ENCODE results near the gene KLK7.

KLK7 gene

DNA sequence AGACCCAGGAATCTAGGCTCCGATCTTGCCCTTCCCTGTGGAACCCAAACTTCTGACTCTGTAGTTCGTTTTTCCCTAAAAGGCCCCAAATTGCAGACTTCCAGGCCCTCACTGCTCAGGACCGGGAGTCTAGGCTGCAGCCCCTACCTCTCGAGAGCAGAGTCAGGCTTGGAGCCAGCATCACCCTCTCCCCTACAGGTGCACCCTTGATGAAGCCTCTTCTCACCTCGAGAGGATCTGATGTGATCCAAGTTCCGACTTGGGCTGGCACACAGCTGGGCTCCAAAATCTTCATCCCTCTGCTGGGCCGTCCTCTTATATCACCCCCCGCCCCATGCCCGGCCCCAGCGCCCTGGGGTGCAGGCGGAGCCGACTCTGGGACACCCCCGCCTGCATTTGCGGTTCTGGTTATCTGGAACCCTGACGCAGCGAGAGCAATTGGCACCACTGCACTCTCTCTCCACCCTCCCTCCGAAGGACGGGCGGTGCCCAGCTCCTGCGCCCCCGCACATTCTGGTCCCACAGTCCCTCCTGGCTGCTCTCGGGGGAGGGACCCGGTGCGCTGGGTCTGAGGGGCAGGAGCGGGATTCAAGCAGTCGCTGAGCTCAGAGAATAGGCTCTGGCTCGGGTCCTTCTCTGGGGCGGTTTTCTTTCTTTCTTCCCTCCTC is at the start of gene KLK7:
Gene KLK7 (minus strand): TSS at position 293 of the 668 bp plus-strand sequence. CDS start 1,518 bp downstream, outside the sequence.
- DNase-seq (ENCODE audit: low read depth): no peak

DNA sequence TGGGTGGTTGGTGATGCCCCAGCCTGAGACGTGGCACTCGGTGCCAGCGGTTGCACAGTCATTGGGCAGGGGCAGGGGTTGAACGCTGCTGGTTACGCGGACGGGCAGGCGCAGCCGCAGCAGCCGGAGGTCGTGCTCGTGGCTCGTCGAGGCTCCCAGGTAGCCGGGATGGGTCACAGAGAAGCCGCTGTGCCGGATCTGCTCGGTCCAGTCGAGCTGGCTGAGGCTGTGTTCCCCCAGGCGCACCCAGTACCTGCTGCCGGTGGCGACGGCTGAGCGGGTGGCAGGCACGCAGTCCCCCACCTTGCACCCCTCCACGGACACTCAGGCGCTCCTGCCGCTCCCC is 48.1 kb upstream of the KLK7 start:
- DNase-seq (ENCODE audit: low read depth): no peak

DNA sequence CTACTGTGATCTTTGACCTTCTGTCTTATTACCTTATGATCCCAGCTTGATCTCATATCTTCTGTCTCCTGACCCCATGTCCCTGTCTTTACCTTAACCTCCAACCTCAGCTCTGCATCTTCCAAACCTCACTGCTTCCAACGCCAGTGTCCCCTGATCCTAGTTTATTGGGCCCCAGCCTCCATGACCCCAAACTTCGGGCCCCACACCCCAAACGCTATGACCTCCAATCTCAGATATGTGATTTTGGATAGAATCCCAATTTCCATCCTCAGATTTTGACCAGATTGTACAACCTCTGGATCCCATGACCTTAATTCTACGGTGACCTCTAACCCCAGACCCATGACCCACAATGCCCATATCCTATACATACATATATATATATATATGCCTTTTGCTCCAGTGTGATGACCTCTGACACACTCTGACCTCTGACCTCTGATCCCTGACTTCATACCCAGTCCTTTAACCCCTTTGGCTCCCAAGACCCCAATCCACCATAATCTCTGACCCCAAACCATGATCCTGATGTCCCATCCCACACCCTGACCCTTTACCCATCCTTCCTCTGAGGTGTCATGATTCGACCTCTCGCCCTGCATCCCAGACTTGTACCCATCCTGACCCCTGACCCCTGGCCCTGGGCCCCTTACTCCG is 47.6 kb upstream of the KLK7 start:
- no peak for DNase-seq (ENCODE audit: low read depth)

GRCh38 chr19:51030631-51031030 is 46.9 kb upstream of the KLK7 start:
- DNase-seq (ENCODE audit: low read depth): no peak

DNA sequence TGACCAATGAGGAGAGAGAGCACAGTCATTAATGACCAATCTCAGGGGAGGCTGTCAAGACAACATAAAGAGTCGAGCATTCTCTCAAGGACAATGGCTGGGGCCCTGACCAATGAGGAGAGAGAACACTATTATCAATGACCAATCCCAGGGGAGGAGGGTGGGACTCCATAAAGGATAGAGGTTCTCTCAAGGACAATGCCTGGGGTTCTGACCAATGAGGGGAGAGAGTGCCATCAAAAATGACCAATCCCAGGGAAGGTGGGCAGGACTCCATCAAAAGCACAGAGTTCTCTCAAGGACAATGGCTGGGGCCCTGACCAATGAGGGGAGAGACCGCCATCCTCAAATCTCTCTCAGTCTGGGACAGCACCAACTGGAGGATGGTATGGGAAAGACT is 46.0 kb upstream of the KLK7 start:
- no peak for DNase-seq (ENCODE audit: low read depth)

DNA sequence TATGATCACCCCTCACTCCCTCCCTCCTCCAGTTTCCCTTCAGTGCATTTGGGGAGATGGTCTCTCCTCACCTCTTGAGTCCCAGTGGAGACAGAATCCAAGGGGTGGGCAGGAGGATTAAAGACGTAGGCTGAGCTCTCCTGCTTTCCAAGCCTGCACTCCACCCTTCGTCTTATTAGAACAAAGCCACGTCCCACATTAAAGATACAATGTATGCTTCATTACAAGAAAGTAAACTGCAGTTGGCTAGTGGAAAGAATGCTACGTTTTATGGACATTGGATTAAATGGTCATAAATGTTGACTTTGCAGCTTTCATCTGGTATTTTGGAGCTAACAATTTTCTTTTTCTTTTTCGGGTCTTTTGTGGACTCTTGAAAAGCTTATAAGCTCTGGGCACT is 44.2 kb upstream of the KLK7 start:
- DNase-seq (ENCODE audit: low read depth): no peak

DNA sequence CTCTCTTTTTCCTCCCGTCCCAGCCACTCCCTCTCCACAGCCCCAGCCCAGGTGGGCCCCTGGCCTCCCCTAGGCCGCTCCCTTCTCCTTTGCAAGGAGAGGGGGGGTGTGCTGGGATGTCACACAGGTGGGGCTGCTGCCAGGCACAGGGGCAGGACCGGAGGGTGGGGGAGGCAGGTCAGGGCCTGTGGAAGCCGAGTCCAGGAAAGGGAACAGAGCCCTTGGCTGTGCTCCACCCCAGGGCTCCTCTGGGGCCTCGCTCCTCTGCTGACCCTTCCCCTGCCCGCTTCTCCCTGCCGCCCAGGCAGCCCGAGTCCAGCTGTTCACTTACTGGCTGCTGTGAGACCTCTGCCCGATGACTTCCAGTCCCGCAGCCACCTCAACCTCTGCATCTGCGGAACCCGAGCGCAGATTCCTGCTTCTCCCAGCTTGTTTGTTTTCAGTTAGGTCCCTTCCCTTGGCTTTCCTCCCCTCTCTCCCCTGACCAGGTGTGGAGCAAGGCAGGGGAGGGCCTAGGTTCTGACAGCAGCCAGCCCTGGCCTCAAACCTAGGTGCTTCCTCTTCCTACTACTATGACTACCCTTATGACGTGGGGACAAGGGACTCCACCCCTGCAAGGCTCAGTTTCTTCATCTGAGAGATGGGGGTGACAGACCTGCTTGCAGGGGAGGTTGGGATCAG is 43.5 kb upstream of the KLK7 start:
- DNase-seq (ENCODE audit: low read depth): no peak

- no peak for DNase-seq (ENCODE audit: low read depth)
These were observed 42.8 kb upstream of the KLK7 start, which contains the start of gene KLK11 for GRCh38 chr19:51026554-51026831. TSS of gene KLK11 (minus strand) at chr19:51026616. CDS start at chr19:51025631, 985 bp downstream.

DNA sequence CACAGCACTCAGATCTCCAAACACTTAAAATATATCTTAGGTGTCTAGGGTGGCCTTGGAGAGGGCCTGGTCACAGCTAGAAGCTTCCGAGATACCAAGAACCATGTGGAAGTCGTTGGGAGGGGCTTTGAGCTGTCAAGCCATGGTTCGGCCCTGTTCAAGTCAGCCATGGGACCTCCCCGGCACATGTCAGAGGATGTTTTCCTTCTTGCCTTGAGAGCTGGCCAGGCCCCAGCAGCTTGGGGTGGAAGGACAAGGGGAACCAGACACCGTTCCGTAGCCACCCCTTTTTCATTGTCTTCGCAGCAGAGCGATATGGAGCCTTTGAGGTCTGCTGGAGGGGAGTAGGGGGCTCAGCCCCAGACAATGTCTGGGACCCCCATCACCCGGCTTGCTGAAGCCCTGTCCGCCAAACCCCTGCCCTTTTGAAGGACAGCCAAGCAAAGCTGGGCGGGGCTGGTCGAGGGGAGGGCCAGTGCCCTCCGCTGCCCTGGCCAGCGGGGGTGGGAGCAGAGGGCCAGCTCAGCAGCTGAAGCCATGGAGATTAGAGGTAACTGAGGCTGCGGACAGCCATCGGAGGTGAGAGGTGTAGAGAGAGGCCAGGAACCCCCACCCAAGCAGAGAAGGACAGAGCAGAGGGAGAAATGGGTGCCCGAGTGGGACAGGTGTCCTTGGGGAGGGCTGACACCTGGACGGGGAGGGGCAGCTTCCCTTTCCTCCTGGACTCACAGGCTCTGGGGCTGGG is 42.3 kb upstream of the KLK7 start:
- DNase-seq (ENCODE audit: low read depth): no peak

DNA sequence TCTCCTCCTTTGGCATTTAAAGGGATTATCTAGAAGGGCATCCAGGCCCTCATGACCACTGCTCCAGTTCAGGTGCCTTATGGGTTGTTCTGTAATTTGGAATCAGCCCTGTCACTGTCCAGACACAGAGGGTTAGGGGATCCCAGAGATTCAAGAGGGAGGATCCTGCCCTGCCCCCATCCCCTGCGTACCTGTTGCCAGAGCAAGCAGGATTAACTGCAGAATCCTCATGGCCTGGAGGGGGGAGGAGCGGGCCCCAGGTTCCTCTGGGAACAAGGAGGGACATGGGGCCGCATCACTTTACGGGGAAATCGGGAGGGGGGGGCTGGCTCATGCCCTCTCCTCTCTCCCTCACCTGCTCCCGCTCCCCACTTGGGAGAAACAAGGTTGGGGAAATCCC is 41.7 kb upstream of the KLK7 start:
- DNase-seq (ENCODE audit: low read depth): no peak

- DNase-seq (ENCODE audit: low read depth): no peak
These were observed 41.2 kb upstream of the KLK7 start for GRCh38 chr19:51024924-51025323.

GRCh38 chr19:51023946-51024345 is 40.2 kb upstream of the KLK7 start:
- no peak for DNase-seq (ENCODE audit: low read depth)

- DNase-seq (ENCODE audit: low read depth): no peak
These were observed 38.8 kb upstream of the KLK7 start for GRCh38 chr19:51022526-51022925.

DNA sequence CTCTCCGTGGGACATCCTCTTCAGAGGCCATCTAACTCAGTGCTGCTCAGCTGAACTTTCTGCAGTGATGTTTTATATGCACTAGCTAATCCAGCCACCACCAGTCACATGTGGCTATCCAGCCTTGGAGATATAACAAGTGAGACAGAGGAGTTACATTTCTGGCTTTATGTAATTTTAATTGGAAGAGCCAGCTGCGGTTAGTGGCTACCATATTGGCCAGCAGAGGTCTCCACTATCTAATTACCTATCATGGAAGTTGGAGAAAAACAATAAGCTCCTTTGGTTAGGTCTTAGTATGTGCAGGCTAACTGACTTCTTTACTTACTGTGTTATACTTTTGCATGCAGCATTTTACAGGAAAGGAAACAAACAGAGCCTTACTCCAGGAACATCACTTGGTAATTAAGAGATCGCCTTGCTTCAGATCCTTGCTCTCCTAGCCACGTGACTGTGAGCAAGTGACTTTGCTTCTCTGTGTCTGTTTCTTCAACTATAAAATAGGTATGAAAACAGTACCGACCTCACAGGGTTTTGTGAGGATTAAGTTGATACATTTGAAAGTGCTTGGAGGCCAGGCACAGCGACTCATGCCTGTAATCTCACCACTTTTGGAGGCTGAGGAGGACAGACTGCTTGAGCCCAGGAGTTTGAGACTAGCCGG is 37.4 kb upstream of the KLK7 start:
- DNase-seq (ENCODE audit: low read depth): no peak

DNA sequence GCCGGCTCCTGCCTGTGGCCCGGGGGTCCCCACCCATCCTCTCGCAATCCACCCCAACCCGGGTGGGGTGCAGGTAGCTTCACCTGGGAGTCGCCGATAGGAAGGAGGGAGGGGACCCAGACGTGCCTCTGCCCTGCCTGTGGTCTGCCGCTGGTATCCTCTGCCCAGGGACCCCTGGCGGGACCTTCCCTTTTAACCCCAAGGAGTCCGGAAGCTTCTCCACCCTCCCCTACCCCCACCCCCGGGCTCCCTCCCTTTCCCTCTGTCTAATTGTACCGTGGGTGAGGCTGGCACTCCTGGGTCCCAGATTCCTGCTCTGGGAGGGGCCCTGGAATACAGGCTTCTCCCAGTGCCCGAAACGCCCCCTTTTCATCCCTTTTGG is 35.8 kb upstream of the KLK7 start, which contains the start of gene KLK10:
Gene KLK10 (minus strand): TSS at position 166 of the 382 bp plus-strand sequence. CDS start 579 bp downstream, outside the sequence.
- no peak for DNase-seq (ENCODE audit: low read depth)

- DNase-seq (ENCODE audit: low read depth): no peak
These were observed 35.2 kb upstream of the KLK7 start for GRCh38 chr19:51018745-51019543.

DNA sequence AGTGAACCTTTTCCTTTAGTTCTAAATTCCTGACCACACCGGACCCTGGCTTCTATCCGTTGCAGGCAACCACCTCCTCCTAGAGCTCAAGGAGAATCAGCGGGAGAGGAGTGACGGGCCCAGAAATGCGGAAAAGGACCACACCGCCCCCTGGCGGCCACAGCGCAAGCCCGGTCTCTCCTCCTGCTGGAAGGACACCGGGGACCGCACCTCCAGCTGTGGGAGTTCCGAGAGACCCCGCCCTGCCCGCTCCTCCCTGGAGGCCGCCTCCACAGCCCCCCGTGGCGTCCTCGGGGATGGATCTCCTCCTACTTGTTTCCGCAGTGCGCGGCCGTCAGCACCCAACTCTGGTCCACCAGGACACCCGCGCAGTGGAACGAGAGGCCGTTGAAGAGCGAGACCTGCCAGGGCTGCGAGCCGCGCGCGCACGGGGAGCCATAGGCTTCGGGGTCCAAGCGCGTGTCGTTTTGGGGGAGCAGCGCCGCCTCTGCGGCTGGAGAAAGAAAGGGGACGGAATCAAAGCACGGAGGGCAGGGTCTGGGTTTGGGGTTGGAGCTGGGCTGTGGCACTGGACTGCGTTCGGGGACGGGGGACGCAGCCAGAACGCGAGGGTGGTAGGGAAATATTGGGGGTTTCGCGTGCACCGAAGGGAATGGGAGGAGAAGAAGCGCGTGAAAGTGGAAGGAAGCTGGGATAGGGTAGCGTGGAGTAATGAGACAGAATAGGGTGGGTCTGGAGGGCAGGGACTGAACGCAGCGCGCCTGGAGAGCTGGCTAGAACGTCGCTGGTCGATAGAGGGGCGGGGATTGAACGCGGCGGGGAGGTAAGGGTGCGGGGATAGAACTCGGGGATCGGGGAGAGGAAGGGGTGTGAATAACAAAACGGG is 33.3 kb upstream of the KLK7 start:
- DNase-seq (ENCODE audit: low read depth): no peak

GRCh38 chr19:51015691-51016267 is 32.1 kb upstream of the KLK7 start:
- no peak for DNase-seq (ENCODE audit: low read depth)

DNA sequence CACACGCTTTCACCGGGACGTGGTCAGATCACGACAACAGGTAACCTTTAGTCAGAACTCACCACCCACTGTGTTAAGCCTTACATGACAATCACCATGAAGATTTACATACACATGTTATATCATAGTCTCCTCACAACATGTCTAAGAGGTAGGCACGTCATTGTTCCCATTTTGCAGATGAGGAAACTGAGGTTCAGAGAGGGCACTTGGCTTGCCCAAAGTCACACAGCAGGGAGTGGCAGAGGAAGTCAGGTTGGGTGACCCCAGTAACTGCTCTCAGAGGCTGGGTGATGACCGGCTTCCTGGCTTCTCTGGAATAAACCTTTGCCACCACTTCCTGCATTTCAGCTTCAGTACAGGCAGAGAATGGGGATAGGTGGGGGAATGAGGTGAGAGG is 30.5 kb upstream of the KLK7 start:
- DNase-seq (ENCODE audit: low read depth): no peak

GRCh38 chr19:51012661-51013190 is 29.0 kb upstream of the KLK7 start:
- DNase-seq (ENCODE audit: low read depth): no peak

All from stimulated activated CD8-positive, alpha-beta memory T cell treated with anti-CD3 and anti-CD28 coated beads, Interleukin-12 subunit alpha, Interleukin-12 subunit beta, amount 100 ng/mL, for 4 hours (primary cell).